Measurements from ENCODE around the gene PPP2R5E.

PPP2R5E gene

DNA sequence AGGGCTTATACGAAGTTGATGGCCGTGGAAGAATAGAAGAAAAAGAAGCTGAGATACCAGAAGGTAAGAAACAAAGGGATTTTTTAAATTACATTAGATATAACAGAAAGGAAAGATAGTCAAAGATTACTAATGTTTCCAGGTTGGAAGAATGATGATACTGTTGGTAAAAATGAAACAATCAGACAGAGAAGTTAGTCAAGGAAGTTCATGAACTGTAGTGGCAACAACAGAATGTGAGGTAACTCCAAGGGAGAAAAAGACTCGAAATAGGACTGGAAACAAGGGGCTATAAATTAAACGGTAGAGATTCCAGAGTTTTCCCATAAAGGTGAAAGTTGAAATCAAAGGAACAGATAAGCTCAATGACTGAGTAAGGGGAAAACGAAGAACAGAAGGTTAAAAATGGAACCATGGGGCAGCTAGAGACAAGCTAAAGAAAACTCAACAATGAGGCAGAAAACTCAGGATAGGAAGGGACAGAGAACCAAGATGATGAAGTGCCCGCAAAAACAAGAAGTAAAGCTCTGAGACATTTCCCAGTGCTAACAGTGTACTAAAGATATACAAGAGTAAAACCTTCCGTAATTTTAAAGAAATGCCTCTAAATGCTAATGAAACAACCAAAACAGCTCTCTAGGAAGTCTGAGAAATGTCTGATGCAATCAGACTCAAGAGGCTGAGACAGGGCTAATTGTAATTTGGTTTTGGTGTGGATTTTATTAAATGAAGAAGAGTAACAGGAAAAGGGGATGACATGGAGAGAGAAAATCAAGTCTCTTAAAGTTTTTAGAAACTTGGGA is 70.0 kb downstream of the PPP2R5E start:
- Mint-ChIP-seq H3K4me3 (no peak overlapping the region), H3K27ac (no peak overlapping the region), H3K27me3 (no peaks in the 10 kb centered on the region), H3K36me3 (peaks cover 7% of the 10 kb centered on the region), H3K4me1 (peaks cover 15% of the 10 kb centered on the region), H3K9me3 (no peaks in the 10 kb centered on the region)
- ATAC-seq (ENCODE audit: low read depth) (no peak), DNase-seq (ENCODE audit: low spot score in 2 of 2) (no peak)

DNA sequence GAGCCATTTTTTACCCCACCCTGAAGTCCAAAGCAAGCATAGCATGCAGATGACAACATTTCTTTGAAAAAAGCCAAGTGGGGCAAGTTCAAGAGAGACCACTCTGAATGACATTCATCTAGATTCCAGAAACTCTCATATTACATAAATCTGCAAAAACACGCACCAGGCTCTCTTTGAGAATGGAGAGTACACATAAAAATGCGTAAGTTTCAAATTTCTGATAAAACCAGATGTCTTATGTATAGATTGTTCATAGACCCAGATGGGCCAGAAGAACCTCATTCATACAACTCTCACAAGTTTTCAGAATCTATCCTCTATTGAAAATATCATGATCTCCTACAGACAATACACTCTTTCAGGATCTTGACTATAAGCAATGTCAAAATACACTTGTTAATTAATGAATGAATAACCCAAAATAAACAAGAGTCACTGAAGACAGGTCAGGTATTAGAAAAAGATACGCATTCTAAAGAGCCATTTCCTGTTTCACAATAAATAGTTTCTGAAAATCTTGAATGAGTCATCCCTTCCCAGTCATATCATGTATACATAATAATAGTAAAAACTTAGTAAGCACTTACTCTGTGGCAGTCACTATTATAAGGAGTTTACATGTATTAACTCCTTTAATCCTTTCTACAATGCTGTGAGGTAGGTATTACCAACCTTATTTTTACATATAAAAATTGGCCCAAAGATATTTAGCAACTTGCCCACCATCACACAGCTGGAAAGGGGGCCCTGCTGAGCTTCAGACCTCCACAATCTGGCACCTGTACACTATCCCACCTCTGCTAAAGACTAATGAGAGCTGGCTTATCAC is 72.0 kb downstream of the PPP2R5E start:
- Mint-ChIP-seq H3K27ac (no peak overlapping the region), H3K4me3 (no peak overlapping the region)

DNA sequence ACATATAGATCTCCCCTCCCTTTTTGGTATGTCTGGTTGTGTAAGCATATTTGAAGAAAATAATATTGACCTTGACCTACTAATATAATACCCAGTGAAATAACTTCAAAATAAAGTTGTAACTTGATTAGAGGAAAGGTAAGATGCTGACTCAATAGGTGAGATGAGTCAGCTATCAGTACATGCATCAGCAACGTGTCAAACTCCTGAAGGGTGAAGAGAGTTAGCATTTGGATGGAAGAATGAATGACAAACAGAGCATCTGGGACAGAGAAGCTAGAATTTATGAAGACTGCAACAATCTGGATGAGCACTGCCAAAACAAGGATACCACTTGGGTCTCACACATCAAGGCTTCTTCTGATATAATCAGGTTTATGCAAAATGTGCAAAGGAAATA is 74.9 kb downstream of the PPP2R5E start:
- Mint-ChIP-seq H3K4me3 (no peak overlapping the region), H3K27ac (no peak overlapping the region), H3K4me1 (peaks cover 19% of the 10 kb centered on the region), H3K9me3 (no peaks in the 10 kb centered on the region), H3K36me3 (peaks cover 11% of the 10 kb centered on the region), H3K27me3 (no peaks in the 10 kb centered on the region)
- no peak for ATAC-seq (ENCODE audit: low read depth)
- no peak for DNase-seq (ENCODE audit: low spot score in 2 of 2)

More for the DNA sequence above, 72.0 kb downstream of the PPP2R5E start:
- DNase-seq (ENCODE audit: low spot score in 2 of 2) (no peak), ATAC-seq (ENCODE audit: low read depth) (no peak)
- Mint-ChIP-seq H3K9me3 (no peaks in the 10 kb centered on the region), H3K27me3 (no peaks in the 10 kb centered on the region), H3K4me1 (peaks cover 14% of the 10 kb centered on the region), H3K36me3 (peaks cover 10% of the 10 kb centered on the region)

DNA sequence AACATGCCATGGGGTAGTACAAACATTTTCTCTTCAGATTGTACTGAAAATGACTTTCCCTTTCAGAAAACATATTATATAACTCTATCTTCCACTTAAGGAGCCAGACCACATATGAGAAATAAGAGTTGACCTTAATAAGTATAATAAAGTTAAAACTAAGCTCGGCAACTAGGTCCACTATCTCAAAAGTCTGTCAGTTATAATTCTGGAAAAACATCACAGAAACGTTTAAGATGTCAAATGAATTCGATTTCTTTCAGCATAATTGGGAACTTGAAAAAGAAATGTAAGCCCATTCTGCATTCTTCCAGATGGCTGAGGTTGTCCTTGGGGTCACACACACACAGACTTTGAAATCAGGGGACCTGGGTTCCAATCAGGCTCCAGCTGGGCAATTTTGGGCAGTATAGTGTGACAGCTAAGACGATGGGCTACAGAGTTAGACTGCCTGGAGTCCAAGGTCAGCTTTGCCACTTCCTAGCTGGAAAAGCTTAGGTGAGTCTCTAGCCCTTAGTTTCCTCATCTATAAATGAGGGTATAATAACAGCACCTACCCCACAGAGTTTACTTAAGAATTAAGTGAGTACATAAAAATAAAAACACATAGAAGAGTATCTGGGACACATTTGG is 75.6 kb downstream of the PPP2R5E start:
- Mint-ChIP-seq H3K4me1 (peaks cover 19% of the 10 kb centered on the region), H3K27ac (no peak overlapping the region), H3K9me3 (no peaks in the 10 kb centered on the region), H3K36me3 (peaks cover 11% of the 10 kb centered on the region), H3K4me3 (no peak overlapping the region), H3K27me3 (no peaks in the 10 kb centered on the region)
- DNase-seq (ENCODE audit: low spot score in 2 of 2) (no peak), ATAC-seq (ENCODE audit: low read depth) (no peak)

DNA sequence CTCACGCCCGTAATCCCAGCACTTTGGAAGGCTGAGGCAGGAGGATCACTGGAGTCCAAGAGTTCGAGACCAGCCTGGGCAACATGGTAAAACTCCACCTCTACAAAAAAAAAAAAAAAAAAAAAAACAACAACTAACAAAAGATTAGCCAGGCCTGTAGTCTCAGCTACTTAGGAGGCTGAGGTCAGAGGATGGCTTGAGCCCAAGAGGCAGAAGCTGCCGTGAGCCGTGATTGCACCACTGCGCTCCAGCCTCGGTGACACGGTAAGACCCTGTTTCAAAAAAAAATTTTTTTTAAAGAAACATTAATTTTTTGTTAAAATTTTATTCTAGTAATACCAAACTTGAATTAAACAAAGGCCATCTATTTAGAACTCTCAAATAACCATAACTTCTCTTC is 77.8 kb downstream of the PPP2R5E start:
- DNase-seq (ENCODE audit: low spot score in 2 of 2), result no peak
- Mint-ChIP-seq H3K27ac (no peak overlapping the region), H3K9me3 (no peaks in the 10 kb centered on the region), H3K4me1 (peaks cover 19% of the 10 kb centered on the region), H3K27me3 (no peaks in the 10 kb centered on the region), H3K4me3 (no peak overlapping the region), H3K36me3 (peaks cover 12% of the 10 kb centered on the region)
- no peak for ATAC-seq (ENCODE audit: low read depth)

DNA sequence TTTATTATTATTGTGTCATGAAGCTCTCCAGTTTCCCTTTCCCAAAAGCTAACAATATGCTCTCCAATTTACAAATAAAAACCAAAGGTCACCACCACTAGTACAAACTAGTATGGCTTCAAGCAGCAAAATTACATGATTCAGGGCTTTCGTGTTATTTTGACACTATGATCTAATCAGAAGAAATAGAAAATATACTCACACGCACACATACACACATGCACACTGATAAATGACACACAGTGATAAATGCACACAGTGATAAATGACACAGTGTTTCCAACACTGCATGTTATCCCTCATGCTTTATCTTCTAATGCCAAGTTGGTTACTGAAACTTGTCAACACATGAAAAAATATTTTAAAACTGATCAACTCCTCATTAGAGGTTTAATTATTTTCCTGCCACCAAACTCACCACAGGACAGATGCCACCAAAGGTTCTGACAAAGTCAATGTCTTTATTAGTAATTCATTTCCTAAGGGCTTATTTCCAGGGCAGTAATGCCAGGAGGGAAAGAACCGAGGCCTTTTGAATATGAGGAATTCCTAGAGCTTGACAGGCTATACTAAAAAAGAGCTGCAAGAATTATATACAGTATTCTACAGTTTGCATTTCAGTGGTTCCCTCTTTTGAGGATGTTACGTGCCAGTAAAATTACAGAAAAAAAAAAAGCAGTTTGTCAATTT is 82.4 kb downstream of the PPP2R5E start:
- ATAC-seq (ENCODE audit: low read depth) (no peak), DNase-seq (ENCODE audit: low spot score in 2 of 2) (no peak)
- Mint-ChIP-seq H3K27ac (no peak overlapping the region), H3K4me3 (no peak overlapping the region), H3K4me1 (peaks cover 15% of the 10 kb centered on the region), H3K27me3 (no peaks in the 10 kb centered on the region), H3K9me3 (no peaks in the 10 kb centered on the region), H3K36me3 (peaks cover 10% of the 10 kb centered on the region)

DNA sequence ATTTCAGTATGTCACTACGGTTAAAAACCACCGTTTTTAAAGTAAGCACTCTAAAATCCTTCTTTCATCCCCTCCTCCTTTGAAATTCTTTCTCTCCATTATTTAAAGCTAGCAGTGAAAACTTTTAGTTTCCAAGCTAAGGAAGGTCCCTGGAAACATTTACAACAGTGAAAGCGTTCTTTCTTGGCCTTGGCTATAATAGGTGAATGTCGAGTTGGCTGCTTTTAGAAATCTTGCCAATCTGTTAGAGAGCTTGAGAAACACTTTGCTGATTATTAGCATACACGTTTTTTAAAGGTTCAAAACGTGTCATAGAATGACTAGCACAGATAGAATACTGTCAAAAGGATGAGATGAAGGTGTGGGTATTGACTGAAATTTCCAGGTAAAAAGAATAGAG is 83.4 kb downstream of the PPP2R5E start:
- Mint-ChIP-seq H3K4me1 (peaks cover 22% of the 10 kb centered on the region), H3K9me3 (no peaks in the 10 kb centered on the region), H3K27ac (peak overlapping the region; percentile 25), H3K27me3 (no peaks in the 10 kb centered on the region), H3K36me3 (peaks cover 10% of the 10 kb centered on the region), H3K4me3 (no peak overlapping the region)
- DNase-seq (ENCODE audit: low spot score in 2 of 2) (no peak), ATAC-seq (ENCODE audit: low read depth) (no peak)

DNA sequence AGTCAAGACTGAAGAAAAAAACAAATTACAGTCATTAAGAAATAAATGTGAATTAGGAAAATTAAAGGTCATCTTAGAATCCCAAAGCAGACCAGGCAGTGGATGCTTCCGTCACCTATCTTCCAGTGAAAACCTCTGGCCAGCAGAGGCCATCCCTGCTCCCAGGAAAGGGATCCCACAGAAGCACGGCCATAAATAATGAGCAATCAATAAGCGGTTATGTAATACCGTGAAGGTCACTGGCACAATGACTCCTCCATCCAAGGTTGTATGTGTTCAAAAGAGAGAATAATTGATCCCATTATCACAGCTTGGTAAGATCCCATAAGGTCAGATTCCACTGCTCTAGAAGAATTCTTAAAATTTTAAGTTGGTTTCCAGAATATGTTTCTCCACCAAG is 85.7 kb downstream of the PPP2R5E start:
- Mint-ChIP-seq H3K27me3 (no peaks in the 10 kb centered on the region), H3K4me1 (peaks cover 20% of the 10 kb centered on the region), H3K9me3 (no peaks in the 10 kb centered on the region), H3K36me3 (peaks cover 14% of the 10 kb centered on the region), H3K27ac (no peak overlapping the region), H3K4me3 (no peak overlapping the region)
- ATAC-seq (ENCODE audit: low read depth), result no peak
- DNase-seq (ENCODE audit: low spot score in 2 of 2), result no peak

DNA sequence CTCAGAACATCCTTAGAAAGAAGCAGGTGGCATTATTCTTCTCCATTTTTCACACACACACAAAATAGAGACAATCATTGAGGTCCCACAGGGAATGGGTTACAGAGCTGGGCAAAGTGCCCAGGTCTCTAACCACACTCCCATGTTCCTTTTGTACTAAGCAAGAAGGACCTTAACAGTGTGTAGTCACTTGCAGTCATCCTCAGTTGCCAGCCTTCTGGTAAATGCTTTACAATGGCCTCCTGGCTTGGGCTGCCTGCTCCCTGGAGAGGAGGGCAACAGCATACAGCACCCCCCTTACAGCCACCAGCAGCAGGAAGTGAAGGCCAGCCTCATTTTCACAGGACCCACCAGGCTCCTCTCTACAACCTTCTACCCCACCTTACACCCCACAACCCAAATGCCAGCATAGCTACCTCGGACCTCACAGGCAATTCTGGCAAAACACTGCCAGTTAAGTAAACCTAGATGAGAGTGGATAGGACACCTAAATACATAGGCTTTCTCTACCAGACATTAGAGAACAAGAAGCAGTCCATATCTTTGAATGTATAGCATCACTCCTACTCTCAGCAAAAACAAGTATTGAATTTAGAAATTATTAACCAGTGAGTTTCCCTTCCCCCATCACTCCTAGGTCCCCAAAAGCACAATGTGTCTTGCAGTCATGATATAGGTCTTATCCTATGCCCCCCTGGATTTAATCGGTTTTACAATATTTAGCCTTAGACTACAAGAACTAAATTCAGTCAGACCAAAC is 88.1 kb downstream of the PPP2R5E start:
- no peaks in the 10 kb centered on the region for H3K27me3 Mint-ChIP-seq
- no peak for ATAC-seq (ENCODE audit: low read depth)
- peaks cover 22% of the 10 kb centered on the region for H3K36me3 Mint-ChIP-seq
- H3K9me3 Mint-ChIP-seq, result no peaks in the 10 kb centered on the region
- H3K4me3 Mint-ChIP-seq, result no peak overlapping the region
- peaks cover 23% of the 10 kb centered on the region for H3K4me1 Mint-ChIP-seq
- no peak for DNase-seq (ENCODE audit: low spot score in 2 of 2)
- peak overlapping the region; percentile 16 for H3K27ac Mint-ChIP-seq

DNA sequence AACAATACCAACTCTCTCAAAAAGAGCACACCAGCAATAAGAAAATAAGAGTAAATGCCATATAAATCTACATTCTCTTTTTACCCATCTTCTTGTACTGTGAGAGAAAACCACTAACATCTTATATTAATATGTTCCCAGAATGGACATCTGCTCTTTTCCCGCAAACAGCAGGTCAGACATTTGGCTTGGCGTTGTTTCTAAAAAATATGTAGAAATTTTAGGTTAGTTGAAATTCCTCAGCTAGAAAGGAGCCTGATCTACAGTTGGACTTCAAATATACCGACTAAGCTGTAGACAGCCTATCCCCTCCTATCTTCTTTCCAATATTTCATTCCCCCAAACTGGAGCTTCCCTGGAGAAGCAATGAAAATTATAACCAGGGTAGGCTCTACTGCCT is 88.7 kb downstream of the PPP2R5E start:
- Mint-ChIP-seq H3K4me3 (no peak overlapping the region), H3K36me3 (peaks cover 19% of the 10 kb centered on the region), H3K27ac (no peak overlapping the region), H3K9me3 (no peaks in the 10 kb centered on the region), H3K4me1 (peaks cover 20% of the 10 kb centered on the region), H3K27me3 (no peaks in the 10 kb centered on the region)
- ATAC-seq (ENCODE audit: low read depth), result no peak
- DNase-seq (ENCODE audit: low spot score in 2 of 2), result no peak

DNA sequence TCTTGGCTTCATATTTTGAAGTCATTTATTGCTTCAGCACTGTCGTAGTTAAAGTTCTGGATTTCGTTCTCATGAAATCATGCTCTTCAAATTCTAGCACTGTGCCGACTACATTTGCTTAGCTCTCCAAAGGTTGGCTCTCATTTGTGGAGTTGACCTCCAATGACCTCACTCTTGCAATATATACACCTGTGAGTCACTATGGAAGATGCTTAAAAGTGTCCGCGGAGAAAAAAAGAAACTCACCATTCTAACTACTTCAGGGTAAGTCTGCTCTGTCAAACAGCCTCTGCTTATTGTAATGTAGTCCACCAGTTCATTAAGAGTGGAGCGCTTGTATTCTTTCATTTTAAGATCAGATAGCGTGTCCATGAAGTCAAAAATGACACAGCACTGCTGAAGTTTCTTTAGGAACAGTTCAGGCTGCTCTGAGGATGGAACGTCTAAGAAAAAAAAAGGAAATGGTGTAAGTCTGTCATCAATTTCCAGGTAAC is 89.7 kb downstream of the PPP2R5E start:
- H3K4me3 Mint-ChIP-seq, result no peak overlapping the region
- H3K36me3 Mint-ChIP-seq, result peaks cover 19% of the 10 kb centered on the region
- DNase-seq (ENCODE audit: low spot score in 2 of 2) (no peak), ATAC-seq (ENCODE audit: low read depth) (no peak)
- H3K4me1 Mint-ChIP-seq, result peaks cover 24% of the 10 kb centered on the region
- no peak overlapping the region for H3K27ac Mint-ChIP-seq
- no peaks in the 10 kb centered on the region for H3K9me3 Mint-ChIP-seq
- H3K27me3 Mint-ChIP-seq, result no peaks in the 10 kb centered on the region

DNA sequence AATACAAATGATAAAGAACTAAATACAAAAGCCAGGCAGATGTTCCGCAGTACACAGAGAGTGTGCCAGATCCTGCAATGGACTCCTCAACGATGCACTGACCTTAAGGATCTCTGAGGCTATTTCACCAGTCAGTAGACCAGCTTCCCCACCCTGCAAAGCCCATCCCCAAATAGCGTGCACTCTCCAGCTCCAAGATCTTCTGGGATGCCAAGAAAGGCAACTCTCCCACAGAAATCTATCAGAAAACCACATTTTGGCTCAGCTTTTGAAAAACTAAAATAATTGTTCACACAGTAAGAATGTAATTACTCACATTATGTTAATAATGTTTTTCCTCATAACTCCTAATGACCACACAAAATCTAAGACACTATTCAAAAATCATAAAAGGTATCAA is 90.4 kb downstream of the PPP2R5E start:
- no peak for DNase-seq (ENCODE audit: low spot score in 2 of 2)
- H3K27ac Mint-ChIP-seq, result no peak overlapping the region
- H3K4me1 Mint-ChIP-seq, result peaks cover 22% of the 10 kb centered on the region
- H3K27me3 Mint-ChIP-seq, result no peaks in the 10 kb centered on the region
- peaks cover 19% of the 10 kb centered on the region for H3K36me3 Mint-ChIP-seq
- H3K9me3 Mint-ChIP-seq, result no peaks in the 10 kb centered on the region
- ATAC-seq (ENCODE audit: low read depth), result no peak
- H3K4me3 Mint-ChIP-seq, result no peak overlapping the region

DNA sequence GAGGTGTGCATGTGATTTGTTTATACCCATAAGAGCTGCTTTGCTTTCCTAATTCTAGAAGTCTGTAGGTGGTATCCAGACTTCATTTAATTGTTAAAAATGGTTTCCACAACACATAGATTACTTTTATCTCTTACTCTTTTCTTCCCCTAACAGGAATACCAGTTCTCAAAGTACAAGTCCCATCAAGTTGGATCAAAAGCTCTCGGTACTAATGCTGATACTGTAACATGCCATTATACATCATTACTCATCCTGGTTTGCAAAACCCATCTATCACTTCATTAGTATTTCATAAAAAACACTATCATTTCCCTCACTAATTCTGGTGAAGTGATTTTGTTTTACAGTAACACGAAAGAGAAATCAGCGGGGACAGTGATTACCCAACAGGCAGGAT is 94.3 kb downstream of the PPP2R5E start:
- H3K4me1 Mint-ChIP-seq, result peaks cover 17% of the 10 kb centered on the region
- H3K4me3 Mint-ChIP-seq, result no peak overlapping the region
- ATAC-seq (ENCODE audit: low read depth) (no peak), DNase-seq (ENCODE audit: low spot score in 2 of 2) (no peak)
- H3K36me3 Mint-ChIP-seq, result peaks cover 28% of the 10 kb centered on the region
- H3K27ac Mint-ChIP-seq, result no peak overlapping the region
- H3K9me3 Mint-ChIP-seq, result no peaks in the 10 kb centered on the region
- no peaks in the 10 kb centered on the region for H3K27me3 Mint-ChIP-seq

Measured in memory B cell (primary cell).